GM23338 (cell line): ENCODE results near the gene AOPEP. TPM values are rescaled to one million over a fixed set of nuclear protein-coding genes. Genes with fewer than 3 reads are reported as not detected.

Source experiments
- EZH2 ChIP-seq: fragments of 200-600 bp; sonication (generic); IDR thresholded peaks from one replicate; pipeline ENCODE4 v1.8.0; 2017; ENCODE audit warnings: antibody characterized with exemption, mild to moderate bottlenecking, low read depth; ENCODE audit not compliant: unreplicated experiment
- ZNF114 ChIP-seq: fragments of 250-450 bp; sonication (Bioruptor Pico); IDR thresholded peaks from 2 replicates; pipeline ENCODE4 v1.5.0; 2020; ENCODE audit warnings: mild to moderate bottlenecking, moderate library complexity
- ZNF331 ChIP-seq: fragments of 250-450 bp; sonication (Bioruptor Pico); IDR thresholded peaks from 2 replicates; pipeline ENCODE4 v1.5.0; 2020; ENCODE audit warnings: low read depth, mild to moderate bottlenecking, moderate library complexity
- polyA plus RNA-seq: library from polyadenylated mRNA; unstranded; fragments of >200 nt; fragmentation: Nextera tagmentation; extraction: Ambion mirVana; gene quantifications from 2 replicates; pipeline ENCODE4 v1.2.1, GENCODE V29; 2016
- total RNA-seq: library from RNA; depleted of rRNA; stranded (reverse); fragments of >200 nt; shearing (Covaris generic); gene quantifications from 2 replicates; pipeline ENCODE4 v1.2.3, GENCODE V29; 2014
- TF ChIP-seq, protein P1 (sequence below): fragments of 250-450 bp; sonication (Bioruptor Pico); IDR thresholded peaks from 2 replicates; pipeline ENCODE4 v1.5.0; 2020; ENCODE audit warnings: mild to moderate bottlenecking, moderate library complexity
- TF ChIP-seq, protein P2 (sequence below), 2 experiments: fragments of 200-600 bp in 1 of 2; sonication (generic) in 1 of 2; conservative IDR thresholded peaks; 2 replicates each; pipeline versions ENCODE4 v1.5.1 to v1.6.1; 2016 to 2017; ENCODE audit warnings: antibody characterized with exemption in 2 of 2, low read depth in 2 of 2, mild to moderate bottlenecking in 2 of 2, moderate library complexity in 1 of 2
- TF ChIP-seq, protein P3 (sequence below): IDR thresholded peaks from one replicate; pipeline ENCODE4 v1.6.1; 2018; ENCODE audit warnings: antibody characterized with exemption; ENCODE audit not compliant: unreplicated experiment
- TF ChIP-seq, protein P4 (sequence below): IDR thresholded peaks from 2 replicates; pipeline ENCODE4 v1.6.1; 2016; ENCODE audit warnings: antibody characterized with exemption

The AOPEP gene
- total and polyA plus RNA-seq, 2 experiments from 2014 or later: 7.0 to 16.5 TPM

DNA sequence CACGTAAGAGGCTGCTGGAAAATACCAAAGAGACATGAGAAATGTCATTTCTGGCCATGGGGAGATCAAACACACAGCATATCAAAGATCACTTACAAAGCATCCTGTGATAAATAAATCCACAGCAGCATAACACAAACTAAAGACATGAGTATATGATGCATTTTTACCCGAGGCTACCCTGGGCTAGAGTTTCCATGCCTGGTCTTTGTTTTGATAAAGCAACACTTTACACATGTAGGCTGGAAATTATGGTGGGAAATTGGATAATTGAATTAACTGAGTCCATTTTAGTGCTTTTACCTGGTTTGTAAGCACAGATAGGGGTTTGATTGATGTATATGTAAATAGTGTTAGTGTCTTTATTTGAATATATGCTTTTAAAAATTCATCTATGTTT lies 288.4 kb downstream of the AOPEP start (continued):
- TF ChIP-seq, protein P1, sequence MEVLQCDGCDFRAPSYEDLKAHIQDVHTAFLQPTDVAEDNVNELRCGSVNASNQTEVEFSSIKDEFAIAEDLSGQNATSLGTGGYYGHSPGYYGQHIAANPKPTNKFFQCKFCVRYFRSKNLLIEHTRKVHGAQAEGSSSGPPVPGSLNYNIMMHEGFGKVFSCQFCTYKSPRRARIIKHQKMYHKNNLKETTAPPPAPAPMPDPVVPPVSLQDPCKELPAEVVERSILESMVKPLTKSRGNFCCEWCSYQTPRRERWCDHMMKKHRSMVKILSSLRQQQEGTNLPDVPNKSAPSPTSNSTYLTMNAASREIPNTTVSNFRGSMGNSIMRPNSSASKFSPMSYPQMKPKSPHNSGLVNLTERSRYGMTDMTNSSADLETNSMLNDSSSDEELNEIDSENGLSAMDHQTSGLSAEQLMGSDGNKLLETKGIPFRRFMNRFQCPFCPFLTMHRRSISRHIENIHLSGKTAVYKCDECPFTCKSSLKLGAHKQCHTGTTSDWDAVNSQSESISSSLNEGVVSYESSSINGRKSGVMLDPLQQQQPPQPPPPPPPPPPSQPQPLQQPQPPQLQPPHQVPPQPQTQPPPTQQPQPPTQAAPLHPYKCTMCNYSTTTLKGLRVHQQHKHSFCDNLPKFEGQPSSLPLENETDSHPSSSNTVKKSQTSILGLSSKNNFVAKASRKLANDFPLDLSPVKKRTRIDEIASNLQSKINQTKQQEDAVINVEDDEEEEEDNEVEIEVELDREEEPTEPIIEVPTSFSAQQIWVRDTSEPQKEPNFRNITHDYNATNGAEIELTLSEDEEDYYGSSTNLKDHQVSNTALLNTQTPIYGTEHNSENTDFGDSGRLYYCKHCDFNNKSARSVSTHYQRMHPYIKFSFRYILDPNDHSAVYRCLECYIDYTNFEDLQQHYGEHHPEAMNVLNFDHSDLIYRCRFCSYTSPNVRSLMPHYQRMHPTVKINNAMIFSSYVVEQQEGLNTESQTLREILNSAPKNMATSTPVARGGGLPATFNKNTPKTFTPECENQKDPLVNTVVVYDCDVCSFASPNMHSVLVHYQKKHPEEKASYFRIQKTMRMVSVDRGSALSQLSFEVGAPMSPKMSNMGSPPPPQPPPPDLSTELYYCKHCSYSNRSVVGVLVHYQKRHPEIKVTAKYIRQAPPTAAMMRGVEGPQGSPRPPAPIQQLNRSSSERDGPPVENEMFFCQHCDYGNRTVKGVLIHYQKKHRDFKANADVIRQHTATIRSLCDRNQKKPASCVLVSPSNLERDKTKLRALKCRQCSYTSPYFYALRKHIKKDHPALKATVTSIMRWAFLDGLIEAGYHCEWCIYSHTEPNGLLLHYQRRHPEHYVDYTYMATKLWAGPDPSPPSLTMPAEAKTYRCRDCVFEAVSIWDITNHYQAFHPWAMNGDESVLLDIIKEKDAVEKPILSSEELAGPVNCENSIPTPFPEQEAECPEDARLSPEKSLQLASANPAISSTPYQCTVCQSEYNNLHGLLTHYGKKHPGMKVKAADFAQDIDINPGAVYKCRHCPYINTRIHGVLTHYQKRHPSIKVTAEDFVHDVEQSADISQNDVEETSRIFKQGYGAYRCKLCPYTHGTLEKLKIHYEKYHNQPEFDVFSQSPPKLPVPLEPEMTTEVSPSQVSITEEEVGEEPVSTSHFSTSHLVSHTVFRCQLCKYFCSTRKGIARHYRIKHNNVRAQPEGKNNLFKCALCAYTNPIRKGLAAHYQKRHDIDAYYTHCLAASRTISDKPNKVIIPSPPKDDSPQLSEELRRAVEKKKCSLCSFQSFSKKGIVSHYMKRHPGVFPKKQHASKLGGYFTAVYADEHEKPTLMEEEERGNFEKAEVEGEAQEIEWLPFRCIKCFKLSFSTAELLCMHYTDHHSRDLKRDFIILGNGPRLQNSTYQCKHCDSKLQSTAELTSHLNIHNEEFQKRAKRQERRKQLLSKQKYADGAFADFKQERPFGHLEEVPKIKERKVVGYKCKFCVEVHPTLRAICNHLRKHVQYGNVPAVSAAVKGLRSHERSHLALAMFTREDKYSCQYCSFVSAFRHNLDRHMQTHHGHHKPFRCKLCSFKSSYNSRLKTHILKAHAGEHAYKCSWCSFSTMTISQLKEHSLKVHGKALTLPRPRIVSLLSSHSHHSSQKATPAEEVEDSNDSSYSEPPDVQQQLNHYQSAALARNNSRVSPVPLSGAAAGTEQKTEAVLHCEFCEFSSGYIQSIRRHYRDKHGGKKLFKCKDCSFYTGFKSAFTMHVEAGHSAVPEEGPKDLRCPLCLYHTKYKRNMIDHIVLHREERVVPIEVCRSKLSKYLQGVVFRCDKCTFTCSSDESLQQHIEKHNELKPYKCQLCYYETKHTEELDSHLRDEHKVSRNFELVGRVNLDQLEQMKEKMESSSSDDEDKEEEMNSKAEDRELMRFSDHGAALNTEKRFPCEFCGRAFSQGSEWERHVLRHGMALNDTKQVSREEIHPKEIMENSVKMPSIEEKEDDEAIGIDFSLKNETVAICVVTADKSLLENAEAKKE (CRISPR knock-in tag): no peak
- no peak for TF ChIP-seq EZH2
- TF ChIP-seq ZNF114 (CRISPR knock-in tag): no peak
- TF ChIP-seq ZNF331: no peak
- TF ChIP-seq, protein P2, sequence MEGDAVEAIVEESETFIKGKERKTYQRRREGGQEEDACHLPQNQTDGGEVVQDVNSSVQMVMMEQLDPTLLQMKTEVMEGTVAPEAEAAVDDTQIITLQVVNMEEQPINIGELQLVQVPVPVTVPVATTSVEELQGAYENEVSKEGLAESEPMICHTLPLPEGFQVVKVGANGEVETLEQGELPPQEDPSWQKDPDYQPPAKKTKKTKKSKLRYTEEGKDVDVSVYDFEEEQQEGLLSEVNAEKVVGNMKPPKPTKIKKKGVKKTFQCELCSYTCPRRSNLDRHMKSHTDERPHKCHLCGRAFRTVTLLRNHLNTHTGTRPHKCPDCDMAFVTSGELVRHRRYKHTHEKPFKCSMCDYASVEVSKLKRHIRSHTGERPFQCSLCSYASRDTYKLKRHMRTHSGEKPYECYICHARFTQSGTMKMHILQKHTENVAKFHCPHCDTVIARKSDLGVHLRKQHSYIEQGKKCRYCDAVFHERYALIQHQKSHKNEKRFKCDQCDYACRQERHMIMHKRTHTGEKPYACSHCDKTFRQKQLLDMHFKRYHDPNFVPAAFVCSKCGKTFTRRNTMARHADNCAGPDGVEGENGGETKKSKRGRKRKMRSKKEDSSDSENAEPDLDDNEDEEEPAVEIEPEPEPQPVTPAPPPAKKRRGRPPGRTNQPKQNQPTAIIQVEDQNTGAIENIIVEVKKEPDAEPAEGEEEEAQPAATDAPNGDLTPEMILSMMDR (conservative IDR thresholded peaks at IDR 0.05; ENCODE audit: low read depth in 2 of 2): no peak
- TF ChIP-seq, protein P3, sequence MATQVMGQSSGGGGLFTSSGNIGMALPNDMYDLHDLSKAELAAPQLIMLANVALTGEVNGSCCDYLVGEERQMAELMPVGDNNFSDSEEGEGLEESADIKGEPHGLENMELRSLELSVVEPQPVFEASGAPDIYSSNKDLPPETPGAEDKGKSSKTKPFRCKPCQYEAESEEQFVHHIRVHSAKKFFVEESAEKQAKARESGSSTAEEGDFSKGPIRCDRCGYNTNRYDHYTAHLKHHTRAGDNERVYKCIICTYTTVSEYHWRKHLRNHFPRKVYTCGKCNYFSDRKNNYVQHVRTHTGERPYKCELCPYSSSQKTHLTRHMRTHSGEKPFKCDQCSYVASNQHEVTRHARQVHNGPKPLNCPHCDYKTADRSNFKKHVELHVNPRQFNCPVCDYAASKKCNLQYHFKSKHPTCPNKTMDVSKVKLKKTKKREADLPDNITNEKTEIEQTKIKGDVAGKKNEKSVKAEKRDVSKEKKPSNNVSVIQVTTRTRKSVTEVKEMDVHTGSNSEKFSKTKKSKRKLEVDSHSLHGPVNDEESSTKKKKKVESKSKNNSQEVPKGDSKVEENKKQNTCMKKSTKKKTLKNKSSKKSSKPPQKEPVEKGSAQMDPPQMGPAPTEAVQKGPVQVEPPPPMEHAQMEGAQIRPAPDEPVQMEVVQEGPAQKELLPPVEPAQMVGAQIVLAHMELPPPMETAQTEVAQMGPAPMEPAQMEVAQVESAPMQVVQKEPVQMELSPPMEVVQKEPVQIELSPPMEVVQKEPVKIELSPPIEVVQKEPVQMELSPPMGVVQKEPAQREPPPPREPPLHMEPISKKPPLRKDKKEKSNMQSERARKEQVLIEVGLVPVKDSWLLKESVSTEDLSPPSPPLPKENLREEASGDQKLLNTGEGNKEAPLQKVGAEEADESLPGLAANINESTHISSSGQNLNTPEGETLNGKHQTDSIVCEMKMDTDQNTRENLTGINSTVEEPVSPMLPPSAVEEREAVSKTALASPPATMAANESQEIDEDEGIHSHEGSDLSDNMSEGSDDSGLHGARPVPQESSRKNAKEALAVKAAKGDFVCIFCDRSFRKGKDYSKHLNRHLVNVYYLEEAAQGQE: no peak
- TF ChIP-seq, protein P4, sequence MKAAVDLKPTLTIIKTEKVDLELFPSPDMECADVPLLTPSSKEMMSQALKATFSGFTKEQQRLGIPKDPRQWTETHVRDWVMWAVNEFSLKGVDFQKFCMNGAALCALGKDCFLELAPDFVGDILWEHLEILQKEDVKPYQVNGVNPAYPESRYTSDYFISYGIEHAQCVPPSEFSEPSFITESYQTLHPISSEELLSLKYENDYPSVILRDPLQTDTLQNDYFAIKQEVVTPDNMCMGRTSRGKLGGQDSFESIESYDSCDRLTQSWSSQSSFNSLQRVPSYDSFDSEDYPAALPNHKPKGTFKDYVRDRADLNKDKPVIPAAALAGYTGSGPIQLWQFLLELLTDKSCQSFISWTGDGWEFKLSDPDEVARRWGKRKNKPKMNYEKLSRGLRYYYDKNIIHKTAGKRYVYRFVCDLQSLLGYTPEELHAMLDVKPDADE: no peak
